Nephron progenitor cell (in vitro differentiated cells): ENCODE results near the gene PRSS36.
"Not testable (repeated sequence)": the region's sequence is repeated elsewhere in the genome, so short reads cannot be mapped to it uniquely, and the experiment has no call there.

Experiments used
- DNase-seq: peaks from one replicate; pipeline ENCODE4 v3.0.0; 2021
- H3K27ac Mint-ChIP-seq: 2 replicates; pipeline ENCODE4 v1.8.0; 2021; ENCODE audit warnings: mild to moderate bottlenecking, moderate library complexity, mixed read lengths
- H3K27me3 Mint-ChIP-seq: 2 replicates; pipeline ENCODE4 v1.8.0; 2021; ENCODE audit warnings: mild to moderate bottlenecking, low read depth, mixed read lengths; ENCODE audit not compliant: poor library complexity
- H3K36me3 Mint-ChIP-seq: 2 replicates; pipeline ENCODE4 v1.8.0; 2021; ENCODE audit warnings: low read depth, mixed read lengths
- H3K4me1 Mint-ChIP-seq: 2 replicates; pipeline ENCODE4 v1.8.0; 2021; ENCODE audit warnings: mixed read lengths
- H3K4me3 Mint-ChIP-seq: 2 replicates; pipeline ENCODE4 v1.8.0; 2021; ENCODE audit warnings: mild to moderate bottlenecking, moderate library complexity, mixed read lengths
- H3K9me3 Mint-ChIP-seq: 2 replicates; pipeline ENCODE4 v1.8.0; 2021; ENCODE audit warnings: mild to moderate bottlenecking, moderate library complexity, mixed read lengths
- TF ChIP-seq, protein P1 (sequence below): fragments of 200-600 bp; sonication (generic); IDR thresholded peaks from 2 replicates; pipeline ENCODE4 v1.5.0; 2021; ENCODE audit warnings: antibody characterized with exemption

PRSS36 gene

DNA sequence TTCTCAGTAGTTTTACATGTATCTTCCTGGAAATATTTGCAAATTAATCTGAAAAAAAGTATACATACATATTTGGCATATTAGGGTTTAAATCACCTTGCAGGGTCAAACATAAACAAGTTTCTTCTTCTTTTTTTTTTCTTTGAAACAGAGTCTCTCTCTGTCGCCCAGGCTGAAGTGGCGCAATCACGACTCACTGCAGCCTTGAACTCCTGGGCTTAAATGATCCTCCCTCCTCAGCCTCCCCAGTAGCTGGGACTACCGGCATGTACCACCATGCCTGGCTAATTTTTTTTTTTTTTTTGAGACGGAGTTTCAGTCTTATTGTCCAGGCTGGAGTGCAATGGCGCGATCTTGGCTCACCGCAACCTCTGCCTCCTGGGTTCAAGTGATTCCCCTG is 17.4 kb upstream of the PRSS36 start:
- Mint-ChIP-seq H3K4me1 (peaks cover 19% of the 10 kb centered on the region), H3K27me3 (peaks cover 4% of the 10 kb centered on the region), H3K9me3 (no peaks in the 10 kb centered on the region), H3K36me3 (no peaks in the 10 kb centered on the region), H3K27ac (no peak overlapping the region), H3K4me3 (no peak overlapping the region)
- TF ChIP-seq, protein P1, sequence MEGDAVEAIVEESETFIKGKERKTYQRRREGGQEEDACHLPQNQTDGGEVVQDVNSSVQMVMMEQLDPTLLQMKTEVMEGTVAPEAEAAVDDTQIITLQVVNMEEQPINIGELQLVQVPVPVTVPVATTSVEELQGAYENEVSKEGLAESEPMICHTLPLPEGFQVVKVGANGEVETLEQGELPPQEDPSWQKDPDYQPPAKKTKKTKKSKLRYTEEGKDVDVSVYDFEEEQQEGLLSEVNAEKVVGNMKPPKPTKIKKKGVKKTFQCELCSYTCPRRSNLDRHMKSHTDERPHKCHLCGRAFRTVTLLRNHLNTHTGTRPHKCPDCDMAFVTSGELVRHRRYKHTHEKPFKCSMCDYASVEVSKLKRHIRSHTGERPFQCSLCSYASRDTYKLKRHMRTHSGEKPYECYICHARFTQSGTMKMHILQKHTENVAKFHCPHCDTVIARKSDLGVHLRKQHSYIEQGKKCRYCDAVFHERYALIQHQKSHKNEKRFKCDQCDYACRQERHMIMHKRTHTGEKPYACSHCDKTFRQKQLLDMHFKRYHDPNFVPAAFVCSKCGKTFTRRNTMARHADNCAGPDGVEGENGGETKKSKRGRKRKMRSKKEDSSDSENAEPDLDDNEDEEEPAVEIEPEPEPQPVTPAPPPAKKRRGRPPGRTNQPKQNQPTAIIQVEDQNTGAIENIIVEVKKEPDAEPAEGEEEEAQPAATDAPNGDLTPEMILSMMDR, result no peak
- DNase-seq, result no peak

DNA sequence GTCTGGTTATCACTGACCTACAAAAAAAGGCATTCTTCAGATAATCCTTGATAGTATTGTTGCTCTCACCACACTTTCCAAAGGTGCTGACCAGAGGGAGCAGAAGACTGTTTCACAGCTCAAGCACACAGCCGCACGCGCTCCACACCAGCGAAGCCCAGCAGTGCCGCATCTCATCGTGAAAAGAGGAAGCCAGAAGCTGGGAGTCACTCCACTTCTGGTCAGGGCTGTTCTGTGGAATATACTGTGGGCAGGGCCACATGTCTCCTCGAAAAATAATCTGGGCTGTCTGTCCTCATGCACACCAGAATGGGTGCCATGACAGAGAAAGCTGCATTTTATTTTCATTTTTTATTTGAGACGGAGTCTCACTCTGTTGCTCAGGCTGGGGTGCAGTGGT is 7.3 kb upstream of the PRSS36 start:
- H3K36me3 Mint-ChIP-seq, result no peaks in the 10 kb centered on the region

DNA sequence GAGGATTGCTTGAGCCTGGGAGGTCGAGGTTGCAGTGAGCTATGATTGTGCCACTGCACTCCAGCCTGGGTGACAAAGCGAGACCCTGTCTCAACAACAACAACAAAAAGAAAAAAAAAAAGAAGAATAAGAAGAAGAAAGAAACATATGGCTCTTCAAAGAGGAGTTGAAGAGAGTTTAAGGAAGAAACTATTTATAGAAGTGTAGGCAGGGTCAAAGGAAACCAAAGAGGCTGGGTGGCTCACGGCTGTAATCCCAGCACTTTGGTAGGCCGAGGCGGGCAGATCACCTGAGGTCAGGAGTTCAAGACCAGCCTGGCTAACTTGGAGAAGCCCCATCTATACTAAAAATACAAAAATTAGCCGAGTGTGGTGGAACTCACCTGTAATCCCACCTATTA is 1.1 kb upstream of the PRSS36 start:
- H3K27me3 Mint-ChIP-seq, result peaks cover 47% of the 10 kb centered on the region
- not testable (repeated sequence) for H3K4me1 Mint-ChIP-seq, H3K4me3 Mint-ChIP-seq, H3K36me3 Mint-ChIP-seq, DNase-seq, H3K27ac Mint-ChIP-seq, H3K9me3 Mint-ChIP-seq

More for the DNA sequence above, 7.3 kb upstream of the PRSS36 start:
- TF ChIP-seq, protein P1, result no peak
- Mint-ChIP-seq H3K27me3 (peaks cover 13% of the 10 kb centered on the region), H3K9me3 (no peaks in the 10 kb centered on the region), H3K4me3 (no peak overlapping the region), H3K4me1 (peaks cover 4% of the 10 kb centered on the region), H3K27ac (no peak overlapping the region)
- no peak for DNase-seq

DNA sequence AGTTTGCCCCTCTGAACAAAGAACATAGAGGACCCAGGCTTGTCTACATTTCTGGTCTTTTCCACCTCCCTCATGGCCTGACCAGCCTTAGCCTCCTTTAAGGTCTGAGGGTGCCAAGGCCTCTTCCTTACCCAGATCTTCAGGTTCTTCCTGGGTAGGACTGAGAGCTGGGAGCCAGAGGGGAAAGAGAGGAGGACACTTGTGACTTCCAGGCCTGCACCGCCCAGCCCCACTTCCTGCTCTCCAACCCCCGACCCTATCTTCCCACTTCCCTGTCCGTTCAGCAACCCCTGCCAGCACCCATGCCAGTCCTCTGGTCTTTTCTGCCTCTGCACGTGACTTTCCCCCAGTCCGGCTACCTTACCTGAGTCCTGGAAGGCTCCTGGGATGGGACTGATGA is 534 bp downstream of the PRSS36 start:
- Mint-ChIP-seq H3K36me3 (no peaks in the 10 kb centered on the region), H3K4me1 (no peaks in the 10 kb centered on the region), H3K9me3 (no peaks in the 10 kb centered on the region), H3K27me3 (peaks cover 61% of the 10 kb centered on the region), H3K27ac (no peak overlapping the region), H3K4me3 (no peak overlapping the region)
- no peak for DNase-seq
- TF ChIP-seq, protein P1, result no peak

DNA sequence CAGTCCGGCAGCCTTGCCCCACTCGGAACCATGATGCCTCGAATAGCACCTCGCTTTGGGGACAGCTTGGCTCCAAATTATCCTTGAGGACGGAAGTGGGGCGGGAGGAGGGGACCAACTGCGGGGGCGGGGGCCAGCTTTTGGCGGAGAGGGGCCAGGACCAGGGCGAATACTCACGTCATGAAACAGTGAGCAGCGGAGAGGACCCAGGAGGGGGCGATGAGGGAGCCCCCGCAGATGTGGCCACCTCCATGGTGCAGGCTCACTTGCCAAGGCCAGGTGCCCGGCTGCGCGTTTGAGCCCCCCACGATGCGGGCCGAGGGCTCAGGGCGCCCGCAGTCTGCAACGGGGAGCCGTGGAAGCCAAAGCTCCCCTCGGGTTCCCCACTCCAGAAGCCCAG is 970 bp downstream of the PRSS36 start:
- TF ChIP-seq, protein P1, result no peak
- H3K4me3 Mint-ChIP-seq, result no peak overlapping the region

DNA sequence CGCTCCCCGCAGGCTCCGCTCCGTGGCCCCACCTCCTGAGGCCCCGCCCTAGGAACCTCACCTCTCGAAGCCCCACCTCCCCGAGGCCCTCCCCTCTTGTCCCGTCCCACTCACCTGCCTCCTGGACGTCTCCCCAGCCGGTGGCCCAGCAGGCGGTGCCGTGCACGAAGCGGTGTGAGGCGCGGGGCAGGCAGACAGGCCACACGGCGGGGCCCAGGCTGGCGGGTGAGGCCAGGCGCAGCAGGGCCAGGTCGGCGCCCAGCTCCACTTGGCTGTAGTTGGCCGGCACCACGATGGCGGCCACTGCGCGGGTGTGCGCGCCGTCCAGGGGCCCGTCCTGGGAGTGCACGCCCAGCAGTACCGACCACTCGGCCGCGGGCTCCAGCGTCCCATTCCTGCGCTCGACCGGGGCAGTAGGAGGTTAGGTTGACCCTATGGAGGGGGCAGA is 1.6 kb downstream of the PRSS36 start:
- peaks cover 67% of the 10 kb centered on the region for H3K27me3 Mint-ChIP-seq

More for the DNA sequence above, 970 bp downstream of the PRSS36 start:
- no peak for DNase-seq
- Mint-ChIP-seq H3K9me3 (no peaks in the 10 kb centered on the region), H3K36me3 (no peaks in the 10 kb centered on the region), H3K27ac (no peak overlapping the region), H3K27me3 (peaks cover 65% of the 10 kb centered on the region), H3K4me1 (peaks cover under 1% of the 10 kb centered on the region)

More for the DNA sequence above, 1.6 kb downstream of the PRSS36 start:
- Mint-ChIP-seq H3K4me1 (peaks cover 6% of the 10 kb centered on the region), H3K27ac (no peak overlapping the region), H3K36me3 (no peaks in the 10 kb centered on the region), H3K4me3 (no peak overlapping the region), H3K9me3 (no peaks in the 10 kb centered on the region)
- TF ChIP-seq, protein P1, result no peak
- DNase-seq, result peak; percentile 39
